ENCODE measurements around the gene KDELR3. TPM values are rescaled to one million over a fixed set of nuclear protein-coding genes. Genes with fewer than 3 reads are reported as not detected.

KDELR3 gene
- total RNA-seq, 2 donors from 2014 or later, result 17.2 to 22.7 TPM

Other genes with a start within 250 kb of the KDELR3 start
- gene TMEM184B, start 195.1 kb upstream of the KDELR3 start, total RNA-seq, result 10 to 100 TPM; 41.9 to 48.0 TPM
- 10 to 100 TPM; 76.5 to 90.4 TPM for gene CSNK1E, start 150.7 kb upstream of the KDELR3 start, total RNA-seq
- not detected for gene KCNJ4, start 12.9 kb upstream of the KDELR3 start, total RNA-seq
- gene DDX17, start 38.2 kb downstream of the KDELR3 start, total RNA-seq, result 100 to 1,000 TPM; 300 to 349 TPM
- gene DMC1, start 102.1 kb downstream of the KDELR3 start, total RNA-seq, result 1 to 10 TPM in 1 of 2 donors, under 1 TPM in 1; 0.87 to 1.2 TPM
- under 1 TPM; 0.50 to 0.82 TPM for gene FAM227A, start 188.3 kb downstream of the KDELR3 start, total RNA-seq
- gene CBY1, start 188.5 kb downstream of the KDELR3 start, total RNA-seq, result 10 to 100 TPM; 21.5 to 28.7 TPM
- 10 to 100 TPM; 85.0 to 98.7 TPM for gene TOMM22, start 213.9 kb downstream of the KDELR3 start, total RNA-seq
- 100 to 1,000 TPM in 1 of 2 donors, 10 to 100 TPM in 1; 93.1 to 144 TPM for gene JOSD1, start 232.8 kb downstream of the KDELR3 start, total RNA-seq
- gene GTPBP1, start 237.8 kb downstream of the KDELR3 start, total RNA-seq, result 10 to 100 TPM; 66.6 to 72.6 TPM